Measurements from ENCODE around the gene GPX4.

GPX4 gene

DNA sequence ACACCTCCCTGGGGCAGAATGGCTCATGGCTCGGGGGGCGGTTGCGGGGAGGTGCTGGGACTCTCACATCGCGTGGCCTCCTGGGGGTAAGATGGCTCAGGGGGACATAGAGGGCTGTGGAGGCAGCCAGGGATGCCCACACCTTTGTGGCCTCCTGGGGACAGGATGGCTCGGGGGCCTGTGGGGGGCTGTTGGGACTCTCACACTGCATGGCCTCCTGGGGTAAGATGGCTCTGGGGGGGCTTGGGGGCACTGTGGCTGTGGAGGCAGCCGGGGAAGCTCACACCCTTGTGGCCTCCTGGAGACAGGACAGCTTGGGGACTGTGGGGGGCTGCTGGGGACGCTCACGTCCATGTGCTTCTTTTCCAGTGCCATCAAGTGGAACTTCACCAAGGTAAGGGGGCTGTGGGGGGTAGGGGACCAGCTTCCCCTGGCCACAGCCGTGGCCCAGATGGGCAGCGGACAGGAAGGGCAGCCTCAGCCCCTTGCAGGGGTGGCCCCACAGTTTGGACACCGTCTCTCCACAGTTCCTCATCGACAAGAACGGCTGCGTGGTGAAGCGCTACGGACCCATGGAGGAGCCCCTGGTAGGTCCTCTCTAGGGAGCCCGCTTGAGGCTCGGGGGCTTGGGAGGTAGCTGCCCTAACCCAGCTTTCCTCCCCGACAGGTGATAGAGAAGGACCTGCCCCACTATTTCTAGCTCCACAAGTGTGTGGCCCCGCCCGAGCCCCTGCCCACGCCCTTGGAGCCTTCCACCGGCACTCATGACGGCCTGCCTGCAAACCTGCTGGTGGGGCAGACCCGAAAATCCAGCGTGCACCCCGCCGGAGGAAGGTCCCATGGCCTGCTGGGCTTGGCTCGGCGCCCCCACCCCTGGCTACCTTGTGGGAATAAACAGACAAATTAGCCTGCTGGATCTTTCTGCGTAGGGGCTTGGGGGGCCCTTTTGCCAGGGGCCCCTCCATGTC, 2.4 kb downstream of the GPX4 start:
- Histone ChIP-seq H3K9me3 (ENCODE audit: control insufficient read depth, low read length) (no peaks in the 10 kb centered on the region), H3K27ac (ENCODE audit: insufficient read depth, low read length, poor library complexity, severe bottlenecking) (no peak overlapping the region), H3K27me3 (replicated peaks; ENCODE audit: control insufficient read depth, insufficient read depth, low read length, poor library complexity, severe bottlenecking) (no peaks in the 10 kb centered on the region), H3K4me1 (ENCODE audit: control insufficient read depth, insufficient read depth, low read length, poor library complexity, severe bottlenecking) (peaks cover 27% of the 10 kb centered on the region), H3K36me3 (ENCODE audit: control insufficient read depth, insufficient read depth, low read length) (peaks cover 47% of the 10 kb centered on the region), H3K4me3 (ENCODE audit: insufficient read depth, low read depth, low read length, poor library complexity, severe bottlenecking) (no peak overlapping the region)
- DNase-seq: no peak

DNA sequence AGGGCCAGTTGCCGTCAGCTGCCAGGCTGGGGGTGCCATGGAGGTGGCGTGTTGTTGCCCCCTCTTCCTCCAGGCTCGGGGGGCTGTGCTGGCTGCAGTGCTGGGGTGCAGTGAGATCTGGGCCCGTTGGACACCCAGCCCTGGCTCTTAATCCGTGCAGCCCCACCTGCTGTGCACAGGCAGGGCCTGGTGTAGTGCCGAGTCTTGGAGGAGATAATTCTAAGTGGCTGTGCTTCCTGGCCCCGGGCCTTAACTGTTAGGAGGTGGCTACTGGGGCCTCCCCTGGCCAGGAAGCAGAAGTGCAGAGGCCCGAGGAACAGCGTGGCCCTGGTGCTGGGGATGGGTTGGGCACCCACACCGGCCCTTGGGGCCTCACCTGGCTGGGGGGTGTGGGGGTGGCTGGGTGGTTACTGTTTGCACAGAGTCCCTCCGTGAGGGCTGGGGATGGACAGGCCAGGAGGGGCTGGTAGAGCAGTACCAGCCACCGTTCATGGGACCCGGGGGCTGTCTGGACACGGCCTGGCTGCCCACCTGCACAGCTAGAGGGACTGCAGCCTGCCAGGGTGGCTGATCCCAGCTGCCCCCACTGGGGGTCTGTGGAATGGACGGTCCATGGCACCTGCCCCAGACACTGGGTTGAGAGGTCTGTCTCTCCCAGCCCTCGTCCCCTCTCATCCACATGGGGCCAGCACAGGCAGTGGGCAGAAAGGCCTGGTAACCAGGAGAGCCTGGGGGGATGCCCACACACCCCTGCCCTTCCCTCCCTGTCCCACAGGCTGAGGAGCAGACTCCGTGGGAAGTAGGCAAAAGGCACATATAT, 3.3 kb downstream of the GPX4 start:
- H3K4me3 ChIP-seq (ENCODE audit: insufficient read depth, low read depth, low read length, poor library complexity, severe bottlenecking): no peak overlapping the region
- H3K4me1 ChIP-seq (ENCODE audit: control insufficient read depth, insufficient read depth, low read length, poor library complexity, severe bottlenecking): peaks cover 19% of the 10 kb centered on the region
- no peaks in the 10 kb centered on the region for H3K27me3 ChIP-seq (replicated peaks; ENCODE audit: control insufficient read depth, insufficient read depth, low read length, poor library complexity, severe bottlenecking)
- DNase-seq: no peak
- H3K9me3 ChIP-seq (ENCODE audit: control insufficient read depth, low read length): no peaks in the 10 kb centered on the region
- H3K27ac ChIP-seq (ENCODE audit: insufficient read depth, low read length, poor library complexity, severe bottlenecking): no peak overlapping the region
- H3K36me3 ChIP-seq (ENCODE audit: control insufficient read depth, insufficient read depth, low read length): peaks cover 51% of the 10 kb centered on the region

DNA sequence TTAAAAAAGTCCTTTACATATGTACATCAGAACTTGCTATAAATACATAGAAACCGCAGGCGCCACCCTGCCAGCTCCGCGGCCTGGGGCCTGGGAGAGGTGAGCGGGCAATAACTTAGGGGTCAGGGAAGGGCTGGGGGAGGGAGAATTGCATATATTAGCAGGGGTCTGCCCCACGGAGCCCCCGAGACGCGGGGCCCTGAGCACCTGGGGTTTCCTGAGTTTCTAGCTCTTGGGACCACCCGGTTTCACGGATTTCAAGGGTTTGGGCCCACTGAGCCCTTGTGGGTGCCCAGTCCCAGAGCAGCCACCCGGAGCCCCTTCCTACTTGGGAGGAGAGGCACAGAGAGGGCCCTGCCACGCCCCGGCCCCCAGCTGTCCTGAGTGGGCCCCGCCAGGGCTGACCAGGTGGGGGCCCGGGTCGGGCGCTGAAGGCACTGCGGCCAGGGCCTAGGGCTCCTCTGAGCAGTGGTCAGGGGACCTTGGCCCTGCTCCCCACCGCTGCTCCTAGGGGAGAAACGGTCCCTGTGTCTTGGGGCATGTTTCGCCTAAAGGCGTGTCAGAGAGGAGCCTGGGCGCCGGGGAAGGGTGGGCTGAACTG, 4.0 kb downstream of the GPX4 start:
- peaks cover 15% of the 10 kb centered on the region for H3K4me1 ChIP-seq (ENCODE audit: control insufficient read depth, insufficient read depth, low read length, poor library complexity, severe bottlenecking)
- no peaks in the 10 kb centered on the region for H3K27me3 ChIP-seq (replicated peaks; ENCODE audit: control insufficient read depth, insufficient read depth, low read length, poor library complexity, severe bottlenecking)
- DNase-seq: no peak
- H3K36me3 ChIP-seq (ENCODE audit: control insufficient read depth, insufficient read depth, low read length): peaks cover 58% of the 10 kb centered on the region
- H3K27ac ChIP-seq (ENCODE audit: insufficient read depth, low read length, poor library complexity, severe bottlenecking): no peak overlapping the region
- H3K9me3 ChIP-seq (ENCODE audit: control insufficient read depth, low read length): no peaks in the 10 kb centered on the region
- H3K4me3 ChIP-seq (ENCODE audit: insufficient read depth, low read depth, low read length, poor library complexity, severe bottlenecking): no peak overlapping the region

DNA sequence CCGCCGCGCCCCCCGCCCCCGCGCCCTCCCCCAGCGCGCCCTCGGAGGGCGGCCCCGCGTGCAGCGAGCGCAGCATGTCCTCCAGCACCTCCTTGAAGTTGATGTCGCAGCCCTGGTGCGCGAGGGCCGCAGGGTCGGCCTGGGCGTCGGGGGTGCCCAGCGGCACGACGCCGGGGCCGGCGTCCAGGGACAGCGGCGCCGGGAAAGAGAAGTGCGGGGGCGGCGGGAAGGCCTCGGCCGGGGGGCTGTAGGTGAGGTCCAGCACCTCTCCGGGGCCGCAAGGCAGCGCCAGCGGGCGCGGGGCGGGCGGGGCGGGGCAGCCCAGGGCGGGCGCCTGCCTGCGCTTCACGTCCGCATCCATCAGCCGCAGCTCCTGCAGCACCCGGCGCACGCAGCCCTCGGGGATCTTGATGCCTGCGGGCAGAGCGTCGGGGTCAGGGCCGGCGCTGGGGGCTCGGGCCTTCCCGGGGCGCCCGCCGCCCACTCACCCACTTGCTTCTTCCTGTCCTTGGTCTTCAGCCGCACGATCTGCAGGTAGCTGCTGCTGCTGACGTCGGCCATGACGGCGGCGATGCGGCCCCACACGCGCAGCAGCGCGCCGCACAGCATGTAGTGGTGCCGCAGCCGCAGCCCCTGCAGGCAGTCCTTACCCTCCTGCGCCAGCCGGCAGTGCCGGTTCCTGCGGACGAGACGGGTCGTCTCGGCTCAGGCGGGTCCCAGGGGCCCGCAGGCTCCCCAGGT, 4.7 kb downstream of the GPX4 start:
- Histone ChIP-seq H3K36me3 (ENCODE audit: control insufficient read depth, insufficient read depth, low read length) (peaks cover 60% of the 10 kb centered on the region), H3K27me3 (replicated peaks; ENCODE audit: control insufficient read depth, insufficient read depth, low read length, poor library complexity, severe bottlenecking) (no peaks in the 10 kb centered on the region), H3K27ac (ENCODE audit: insufficient read depth, low read length, poor library complexity, severe bottlenecking) (no peak overlapping the region), H3K4me3 (ENCODE audit: insufficient read depth, low read depth, low read length, poor library complexity, severe bottlenecking) (no peak overlapping the region), H3K4me1 (ENCODE audit: control insufficient read depth, insufficient read depth, low read length, poor library complexity, severe bottlenecking) (peaks cover 15% of the 10 kb centered on the region), H3K9me3 (ENCODE audit: control insufficient read depth, low read length) (no peaks in the 10 kb centered on the region)
- no peak for DNase-seq

GRCh38 chr19:1109032-1109551, 5.3 kb downstream of the GPX4 start:
- DNase-seq: no peak
- peaks cover 65% of the 10 kb centered on the region for H3K36me3 ChIP-seq (ENCODE audit: control insufficient read depth, insufficient read depth, low read length)
- no peak overlapping the region for H3K27ac ChIP-seq (ENCODE audit: insufficient read depth, low read length, poor library complexity, severe bottlenecking)
- peaks cover 19% of the 10 kb centered on the region for H3K4me1 ChIP-seq (ENCODE audit: control insufficient read depth, insufficient read depth, low read length, poor library complexity, severe bottlenecking)
- H3K4me3 ChIP-seq (ENCODE audit: insufficient read depth, low read depth, low read length, poor library complexity, severe bottlenecking): no peak overlapping the region
- no peaks in the 10 kb centered on the region for H3K27me3 ChIP-seq (replicated peaks; ENCODE audit: control insufficient read depth, insufficient read depth, low read length, poor library complexity, severe bottlenecking)
- H3K9me3 ChIP-seq (ENCODE audit: control insufficient read depth, low read length): no peaks in the 10 kb centered on the region

GRCh38 chr19:1109697-1110671, 6.2 kb downstream of the GPX4 start:
- Histone ChIP-seq H3K4me1 (ENCODE audit: control insufficient read depth, insufficient read depth, low read length, poor library complexity, severe bottlenecking) (peaks cover 17% of the 10 kb centered on the region), H3K27me3 (replicated peaks; ENCODE audit: control insufficient read depth, insufficient read depth, low read length, poor library complexity, severe bottlenecking) (no peaks in the 10 kb centered on the region), H3K36me3 (ENCODE audit: control insufficient read depth, insufficient read depth, low read length) (peaks cover 70% of the 10 kb centered on the region), H3K4me3 (ENCODE audit: insufficient read depth, low read depth, low read length, poor library complexity, severe bottlenecking) (no peak overlapping the region), H3K9me3 (ENCODE audit: control insufficient read depth, low read length) (no peaks in the 10 kb centered on the region), H3K27ac (ENCODE audit: insufficient read depth, low read length, poor library complexity, severe bottlenecking) (no peak overlapping the region)
- DNase-seq: no peak

DNA sequence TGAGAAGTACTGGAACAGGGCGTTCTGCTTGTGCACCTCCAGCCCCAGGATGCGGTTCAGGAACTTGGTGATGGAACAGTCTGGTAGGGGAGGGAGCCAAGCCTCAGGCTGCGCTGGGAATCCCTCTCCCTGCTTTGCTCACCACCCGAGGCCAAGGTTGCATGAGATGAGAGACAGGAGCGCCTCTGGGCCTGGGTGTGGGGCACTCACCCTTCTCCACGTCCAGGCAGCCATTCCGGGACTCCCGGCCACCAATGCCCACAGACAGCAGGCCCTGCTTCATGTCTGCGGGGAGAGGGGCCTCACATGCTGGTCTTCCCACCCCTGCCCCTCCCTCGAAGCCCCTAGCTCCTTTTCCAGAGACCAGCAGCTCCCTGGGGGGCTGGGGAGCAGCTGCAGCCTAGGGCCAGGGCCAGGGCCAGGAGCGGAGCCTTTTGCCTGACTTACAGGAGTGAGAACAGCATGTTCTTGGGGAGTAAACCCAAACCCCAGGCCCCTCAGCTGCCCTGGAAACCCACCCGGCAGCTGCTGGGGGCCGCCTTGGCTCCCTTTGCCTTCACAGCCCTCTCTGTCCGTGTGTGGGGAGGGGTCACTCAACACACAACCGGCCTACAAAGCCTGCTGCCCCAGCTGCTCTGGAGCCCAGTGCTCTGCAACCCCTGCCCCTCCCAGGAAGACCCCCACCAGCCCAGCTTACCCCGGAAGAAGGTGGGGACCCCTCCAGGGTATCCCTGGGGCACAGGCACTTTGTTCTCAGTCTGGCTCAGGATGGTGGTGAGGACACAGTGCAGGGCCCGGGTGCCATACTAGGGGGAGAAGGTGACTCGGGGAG, 7.2 kb downstream of the GPX4 start:
- Histone ChIP-seq H3K27me3 (replicated peaks; ENCODE audit: control insufficient read depth, insufficient read depth, low read length, poor library complexity, severe bottlenecking) (no peaks in the 10 kb centered on the region), H3K36me3 (ENCODE audit: control insufficient read depth, insufficient read depth, low read length) (peaks cover 73% of the 10 kb centered on the region), H3K27ac (ENCODE audit: insufficient read depth, low read length, poor library complexity, severe bottlenecking) (no peak overlapping the region), H3K4me3 (ENCODE audit: insufficient read depth, low read depth, low read length, poor library complexity, severe bottlenecking) (no peak overlapping the region), H3K4me1 (ENCODE audit: control insufficient read depth, insufficient read depth, low read length, poor library complexity, severe bottlenecking) (peaks cover 10% of the 10 kb centered on the region), H3K9me3 (ENCODE audit: control insufficient read depth, low read length) (no peaks in the 10 kb centered on the region)
- no peak for DNase-seq

DNA sequence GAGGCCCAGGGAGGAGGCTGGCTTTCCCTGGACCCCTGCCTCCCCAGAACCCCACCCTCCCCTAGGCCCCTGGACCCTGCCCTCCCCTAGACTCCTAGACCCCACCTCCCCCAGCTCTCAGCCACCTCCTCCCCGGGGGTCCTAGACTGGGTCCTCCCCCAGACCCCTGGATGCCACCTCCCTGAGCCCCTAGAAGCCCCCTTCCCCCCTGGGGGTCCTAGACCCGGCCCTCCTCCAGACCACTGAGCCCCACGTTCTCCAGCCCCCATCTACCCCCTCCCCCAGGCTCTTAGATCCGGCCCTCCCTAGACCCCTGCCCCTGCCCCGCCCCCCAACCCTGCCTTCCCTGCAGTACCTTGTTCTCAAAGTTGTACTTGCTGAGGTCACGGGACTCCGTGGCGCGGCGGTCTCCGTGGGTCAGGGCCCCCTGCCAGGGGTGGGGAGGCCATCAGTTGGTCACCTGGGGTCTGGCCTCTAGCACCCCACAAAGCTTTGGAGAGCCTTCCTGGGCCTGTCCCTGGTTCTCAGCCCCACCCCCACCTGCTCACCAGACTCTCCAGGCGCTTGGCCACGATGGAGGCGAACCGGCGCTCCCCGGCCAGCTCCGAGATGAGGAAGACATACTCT, 8.0 kb downstream of the GPX4 start:
- no peak for DNase-seq
- Histone ChIP-seq H3K9me3 (ENCODE audit: control insufficient read depth, low read length) (no peaks in the 10 kb centered on the region), H3K4me3 (ENCODE audit: insufficient read depth, low read depth, low read length, poor library complexity, severe bottlenecking) (no peak overlapping the region), H3K36me3 (ENCODE audit: control insufficient read depth, insufficient read depth, low read length) (peaks cover 73% of the 10 kb centered on the region), H3K4me1 (ENCODE audit: control insufficient read depth, insufficient read depth, low read length, poor library complexity, severe bottlenecking) (peaks cover 10% of the 10 kb centered on the region), H3K27me3 (replicated peaks; ENCODE audit: control insufficient read depth, insufficient read depth, low read length, poor library complexity, severe bottlenecking) (no peaks in the 10 kb centered on the region), H3K27ac (ENCODE audit: insufficient read depth, low read length, poor library complexity, severe bottlenecking) (peak overlapping the region; percentile 4)

All from effector memory CD4-positive, alpha-beta T cell (primary cell).